Measurements from ENCODE around the gene CUL3. TPM values are rescaled to one million over a fixed set of nuclear protein-coding genes. Genes with fewer than 3 reads are reported as not detected.
"Not testable (repeated sequence)": the region's sequence is repeated elsewhere in the genome, so short reads cannot be mapped to it uniquely, and the experiment has no call there.

CUL3 gene
- polyA plus RNA-seq, 4 donors: 92.3 to 139 (median 116) TPM

DNA sequence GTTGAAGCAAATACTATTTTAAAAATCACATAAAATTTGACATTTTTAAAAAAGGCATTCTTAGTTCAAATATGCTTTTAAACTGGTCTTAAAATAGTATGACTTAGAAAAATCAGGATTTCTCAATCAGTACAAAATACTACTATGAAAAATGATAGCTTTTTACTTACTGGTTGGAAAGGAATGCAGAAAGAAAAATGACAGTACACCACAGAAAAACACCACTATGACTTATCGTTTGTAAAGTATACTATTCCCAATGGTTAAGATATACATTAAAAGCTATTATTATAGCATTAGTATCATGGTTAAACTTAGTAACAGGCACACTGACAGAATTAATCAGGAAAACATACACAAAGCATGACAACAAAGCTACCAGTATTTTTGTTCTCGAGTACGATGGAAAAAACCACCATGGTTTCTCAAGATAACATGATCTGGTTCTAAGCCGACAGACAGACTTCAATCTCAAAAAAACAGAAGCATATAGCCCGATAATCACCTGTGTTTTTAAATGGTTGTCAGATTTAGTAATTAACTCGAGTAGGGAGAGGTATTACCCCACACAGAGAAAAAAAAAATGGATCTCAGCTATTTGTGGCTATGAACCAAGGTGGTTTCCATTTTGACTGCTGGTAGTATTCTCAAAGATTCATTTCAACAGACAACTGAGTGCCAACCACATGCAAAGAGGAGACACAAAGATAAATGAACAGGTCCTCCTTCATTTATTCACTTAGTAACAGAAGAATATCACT is 39.1 kb downstream of the CUL3 start:
- no peak for DNase-seq (ENCODE audit: low read depth in 4 of 4, low spot score in 3 of 4)

DNA sequence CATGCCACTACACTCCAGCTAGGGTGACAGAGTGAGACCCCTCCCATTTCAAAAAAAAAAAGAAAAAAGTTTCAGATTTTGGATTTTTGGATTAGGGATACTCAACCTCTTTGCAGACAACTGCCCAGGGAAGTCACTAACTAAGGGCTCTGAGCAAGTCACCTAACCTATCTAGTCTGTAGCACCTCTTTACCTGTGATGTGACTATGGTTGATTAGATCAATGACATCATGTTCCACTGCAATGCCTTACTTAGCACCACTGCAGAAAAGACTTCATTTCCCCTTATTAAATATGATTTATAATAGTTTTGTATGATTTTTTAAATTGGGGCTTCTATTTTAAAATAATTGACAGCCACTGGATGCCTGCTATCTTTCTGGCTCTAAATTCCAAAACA is 41.2 kb downstream of the CUL3 start:
- no peak for DNase-seq (ENCODE audit: low read depth in 4 of 4, low spot score in 3 of 4)

GRCh38 chr2:224538561-224539138 is 46.5 kb downstream of the CUL3 start:
- DNase-seq (ENCODE audit: low read depth in 4 of 4, low spot score in 3 of 4): no peak

DNA sequence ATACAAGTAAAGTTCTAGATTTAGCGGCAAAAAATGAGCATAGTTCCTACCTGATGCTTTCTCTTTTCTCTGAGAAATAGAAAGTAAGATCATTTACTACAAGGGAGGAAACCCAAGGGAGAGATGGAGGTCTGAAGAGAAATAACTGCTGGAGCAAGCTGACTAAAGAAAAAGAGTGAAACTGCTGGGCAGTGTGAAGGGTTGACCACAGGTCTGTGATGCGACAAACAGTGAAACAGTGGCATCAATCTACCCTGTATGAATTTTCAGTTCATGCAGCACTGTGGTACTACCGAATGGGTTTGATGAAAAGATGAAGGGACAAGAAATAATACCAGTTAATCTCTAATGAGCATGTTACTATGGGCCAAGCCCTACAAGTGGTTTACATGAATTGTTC is 52.2 kb downstream of the CUL3 start:
- DNase-seq (ENCODE audit: low read depth in 4 of 4, low spot score in 3 of 4): no peak

DNA sequence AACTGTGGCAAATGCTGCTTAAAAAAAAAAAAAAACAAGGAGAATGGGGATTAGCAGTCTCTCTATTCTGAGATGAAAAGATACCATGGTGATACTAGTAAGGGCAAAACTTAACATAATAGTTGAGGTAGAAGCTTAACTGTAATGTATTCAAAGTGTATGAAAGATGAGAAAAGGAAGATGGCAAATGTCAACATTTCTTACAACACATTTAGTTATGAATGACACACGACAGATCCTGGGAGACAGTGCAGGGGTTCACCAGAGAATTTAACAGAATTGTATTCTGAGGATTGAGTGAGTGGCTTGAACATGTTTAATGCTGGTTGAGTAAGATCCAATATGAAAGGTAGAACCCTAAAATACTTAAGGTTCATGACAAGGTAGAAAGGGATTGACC is 52.7 kb downstream of the CUL3 start:
- no peak for DNase-seq (ENCODE audit: low read depth in 4 of 4, low spot score in 3 of 4)

GRCh38 chr2:224528171-224528570 is 57.0 kb downstream of the CUL3 start:
- no peak for DNase-seq (ENCODE audit: low read depth in 4 of 4, low spot score in 3 of 4)

DNA sequence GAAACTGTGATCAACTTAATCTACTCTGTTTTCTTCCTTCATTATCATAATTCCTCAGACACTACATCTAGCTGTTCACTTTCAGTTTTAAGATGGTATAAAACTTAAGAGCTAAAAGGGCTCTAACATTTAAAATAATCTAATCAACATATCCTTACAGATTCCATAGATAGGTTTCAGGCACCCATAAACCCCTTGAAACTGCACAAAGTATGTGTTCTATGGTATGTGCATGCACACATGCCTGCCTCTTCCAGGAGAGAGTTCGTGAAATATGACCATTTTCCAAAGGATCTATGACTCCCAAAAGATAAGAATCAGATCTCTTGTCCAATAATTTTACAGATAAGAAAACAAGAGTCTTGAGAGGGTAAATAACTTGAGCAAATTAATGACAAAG is 59.4 kb downstream of the CUL3 start:
- no peak for DNase-seq (ENCODE audit: low read depth in 4 of 4, low spot score in 3 of 4)

GRCh38 chr2:224524657-224525056 is 60.5 kb downstream of the CUL3 start:
- no peak for DNase-seq (ENCODE audit: low read depth in 4 of 4, low spot score in 3 of 4)

- no peak for DNase-seq (ENCODE audit: low read depth in 4 of 4, low spot score in 3 of 4)
Measured at GRCh38 chr2:224523626-224524577, 61.3 kb downstream of the CUL3 start.

- DNase-seq (ENCODE audit: low read depth in 4 of 4, low spot score in 3 of 4): not testable (repeated sequence)
Measured at GRCh38 chr2:224522483-224522882, 62.7 kb downstream of the CUL3 start.

DNA sequence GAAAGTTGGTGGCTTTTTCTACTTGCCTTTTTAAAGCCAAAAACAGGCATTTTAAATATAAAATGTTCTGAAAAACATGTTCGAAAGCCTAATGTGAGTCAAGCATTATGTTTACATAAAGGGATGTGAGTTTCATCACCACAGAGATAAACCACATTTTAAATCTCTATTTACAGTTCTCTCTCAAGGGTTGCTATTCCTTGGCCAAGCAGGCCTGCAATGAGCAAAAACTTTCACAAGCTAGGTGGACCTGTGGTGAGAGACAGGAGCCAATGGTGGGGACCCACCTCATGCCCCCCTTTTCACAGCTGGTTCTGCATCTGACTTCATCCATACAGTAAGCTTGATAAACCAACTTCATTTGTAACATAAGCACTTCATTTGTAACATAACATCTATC is 65.1 kb downstream of the CUL3 start:
- no peak for DNase-seq (ENCODE audit: low read depth in 4 of 4, low spot score in 3 of 4)

GRCh38 chr2:224518806-224519580 is 66.2 kb downstream of the CUL3 start:
- DNase-seq (ENCODE audit: low read depth in 4 of 4, low spot score in 3 of 4): no peak

- no peak for DNase-seq (ENCODE audit: low read depth in 4 of 4, low spot score in 3 of 4)
Measured at GRCh38 chr2:224517963-224518362, 67.2 kb downstream of the CUL3 start.

DNA sequence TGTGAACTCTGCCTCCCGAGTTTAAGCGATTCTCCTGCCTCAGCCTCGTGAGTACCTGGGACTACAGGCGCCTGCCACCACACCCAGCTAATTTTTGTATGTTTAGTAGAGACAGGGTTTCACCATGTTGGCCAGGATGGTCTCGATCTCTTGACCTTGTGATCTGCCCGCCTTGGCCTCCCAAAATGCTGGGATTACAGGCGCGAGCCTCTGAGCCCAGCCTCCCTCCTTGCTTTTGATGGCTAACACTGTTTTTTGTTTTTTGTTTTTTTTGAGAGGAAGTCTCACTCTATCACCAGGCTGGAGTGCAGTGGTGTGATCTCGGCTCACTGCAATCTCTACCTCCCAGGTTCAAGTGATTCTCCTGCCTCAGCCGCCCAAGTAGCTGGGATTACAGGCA is 68.8 kb downstream of the CUL3 start:
- not testable (repeated sequence) for DNase-seq (ENCODE audit: low read depth in 4 of 4, low spot score in 3 of 4)

GRCh38 chr2:224513991-224514390 is 71.2 kb downstream of the CUL3 start:
- DNase-seq (ENCODE audit: low read depth in 4 of 4, low spot score in 3 of 4): no peak

DNA sequence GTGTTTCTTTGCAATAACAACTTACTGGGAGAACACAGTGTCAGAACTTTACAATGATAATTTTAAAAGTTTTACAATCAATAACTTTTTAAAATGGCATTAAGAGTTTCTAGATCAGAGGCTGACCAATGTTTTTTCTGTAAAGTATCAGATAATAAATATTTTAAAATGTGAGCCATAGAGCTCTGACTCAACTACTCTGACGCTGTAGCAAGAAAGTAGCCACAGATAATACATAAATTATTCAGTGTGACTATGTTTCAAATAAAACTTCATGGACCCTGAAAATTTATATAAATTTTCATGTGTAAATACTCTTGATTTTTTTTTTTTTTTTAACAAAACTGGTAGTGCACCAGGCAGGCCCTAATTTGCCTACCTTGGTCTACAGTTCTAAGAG is 77.4 kb downstream of the CUL3 start:
- DNase-seq (ENCODE audit: low read depth in 4 of 4, low spot score in 3 of 4): no peak

DNA sequence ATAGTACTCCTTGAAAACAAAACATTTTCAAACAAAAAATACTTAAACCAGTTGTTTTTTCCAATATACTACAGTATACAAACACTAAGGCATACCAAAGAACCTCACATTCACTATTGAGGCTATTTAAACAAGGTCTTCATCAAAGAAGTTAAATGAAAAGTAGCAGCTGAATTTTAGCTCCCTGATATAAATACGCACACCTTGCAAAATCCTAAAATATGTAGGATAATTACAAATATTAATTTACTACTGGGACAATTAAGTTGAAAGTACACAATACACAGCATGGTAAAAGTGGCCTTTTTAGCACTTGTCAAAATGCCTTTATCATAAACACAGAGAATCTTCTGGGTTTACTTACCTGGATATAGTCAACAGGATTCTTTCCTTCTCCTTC is 78.7 kb downstream of the CUL3 start:
- no peak for DNase-seq (ENCODE audit: low read depth in 4 of 4, low spot score in 3 of 4)

- DNase-seq (ENCODE audit: low read depth in 4 of 4, low spot score in 3 of 4): no peak
Measured at GRCh38 chr2:224498991-224499390, 86.2 kb downstream of the CUL3 start.

- DNase-seq (ENCODE audit: low read depth in 4 of 4, low spot score in 3 of 4): no peak
Measured at GRCh38 chr2:224492531-224492930, 92.6 kb downstream of the CUL3 start.

- DNase-seq (ENCODE audit: low read depth in 4 of 4, low spot score in 3 of 4): not testable (repeated sequence)
Measured at GRCh38 chr2:224487940-224488339, 97.2 kb downstream of the CUL3 start.
